Brain microvascular endothelial cell (primary cell): ENCODE results near the gene YTHDC2.

ENCODE experiments used
- DNase-seq: peaks from one replicate; pipeline ENCODE4 v3.0.0-alpha.2; 2020
- H3K27ac ChIP-seq: fragments of 250-450 bp; sonication (Bioruptor Pico); 2 replicates; pipeline ENCODE4 v1.5.1; 2020; ENCODE audit warnings: mild to moderate bottlenecking, moderate library complexity
- H3K27me3 ChIP-seq: fragments of 250-450 bp; sonication (Bioruptor Pico); replicated peaks from 2 replicates; pipeline ENCODE4 v1.5.1; 2020; ENCODE audit warnings: mild to moderate bottlenecking
- H3K36me3 ChIP-seq: fragments of 250-450 bp; sonication (Bioruptor Pico); replicated peaks from 2 replicates; pipeline ENCODE4 v1.5.1; 2020; ENCODE audit warnings: mild to moderate bottlenecking
- H3K4me3 ChIP-seq: 2 replicates; pipeline ENCODE4 v1.5.1; 2011; ENCODE audit warnings: low read depth, mild to moderate bottlenecking, control low read depth, low read length, moderate library complexity
- in situ Hi-C: cut with HindIII; loops from 2 replicates; pipeline ENCODE4 v1.10.0; 2017; ENCODE audit warnings: low sequenced_read_pairs, low pct_ligation_motif_present
- TF ChIP-seq, protein P1 (sequence below): IDR thresholded peaks from 2 replicates; pipeline ENCODE4 v1.5.1; 2011; ENCODE audit warnings: low read depth, mild to moderate bottlenecking, moderate library complexity, low read length, control low read depth, inconsistent platforms; ENCODE audit errors: missing control alignments

Gene YTHDC2

GRCh38 chr5:113538313-113538712 is 24.8 kb downstream of the YTHDC2 start:
- in situ Hi-C loops = no loop called here
- Histone ChIP-seq H3K27me3 (no peaks in the 10 kb centered on the region), H3K36me3 (peaks cover 5% of the 10 kb centered on the region), H3K4me3 (no peak overlapping the region), H3K27ac (no peak overlapping the region)
- TF ChIP-seq, protein P1, sequence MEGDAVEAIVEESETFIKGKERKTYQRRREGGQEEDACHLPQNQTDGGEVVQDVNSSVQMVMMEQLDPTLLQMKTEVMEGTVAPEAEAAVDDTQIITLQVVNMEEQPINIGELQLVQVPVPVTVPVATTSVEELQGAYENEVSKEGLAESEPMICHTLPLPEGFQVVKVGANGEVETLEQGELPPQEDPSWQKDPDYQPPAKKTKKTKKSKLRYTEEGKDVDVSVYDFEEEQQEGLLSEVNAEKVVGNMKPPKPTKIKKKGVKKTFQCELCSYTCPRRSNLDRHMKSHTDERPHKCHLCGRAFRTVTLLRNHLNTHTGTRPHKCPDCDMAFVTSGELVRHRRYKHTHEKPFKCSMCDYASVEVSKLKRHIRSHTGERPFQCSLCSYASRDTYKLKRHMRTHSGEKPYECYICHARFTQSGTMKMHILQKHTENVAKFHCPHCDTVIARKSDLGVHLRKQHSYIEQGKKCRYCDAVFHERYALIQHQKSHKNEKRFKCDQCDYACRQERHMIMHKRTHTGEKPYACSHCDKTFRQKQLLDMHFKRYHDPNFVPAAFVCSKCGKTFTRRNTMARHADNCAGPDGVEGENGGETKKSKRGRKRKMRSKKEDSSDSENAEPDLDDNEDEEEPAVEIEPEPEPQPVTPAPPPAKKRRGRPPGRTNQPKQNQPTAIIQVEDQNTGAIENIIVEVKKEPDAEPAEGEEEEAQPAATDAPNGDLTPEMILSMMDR = no peak
- DNase-seq = no peak

DNA sequence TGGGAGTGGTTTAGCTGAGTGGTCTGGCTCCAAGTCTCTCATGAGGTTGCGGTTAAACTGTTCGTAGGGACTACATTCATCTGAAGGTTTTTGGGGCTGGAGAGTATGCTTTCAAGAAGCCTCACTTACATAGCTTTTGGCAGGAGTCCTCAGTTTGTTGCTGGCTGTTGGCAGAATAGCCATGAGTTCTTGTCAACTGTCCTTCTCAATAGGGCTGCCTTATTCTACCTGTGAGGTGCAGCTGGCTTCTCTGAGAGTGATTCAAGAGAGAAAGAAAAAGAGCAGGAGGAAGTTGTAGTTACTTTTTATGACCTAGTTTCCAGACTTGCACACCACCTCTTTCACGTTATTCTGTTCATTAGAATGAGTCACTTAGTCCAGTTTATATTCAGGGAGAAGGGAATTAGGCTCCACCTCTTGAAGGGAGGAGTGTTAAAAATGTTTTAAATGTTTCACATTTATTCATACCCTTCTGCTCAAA is 33.2 kb downstream of the YTHDC2 start:
- H3K27ac ChIP-seq = no peak overlapping the region
- no peaks in the 10 kb centered on the region for H3K27me3 ChIP-seq
- no peak overlapping the region for H3K4me3 ChIP-seq
- H3K36me3 ChIP-seq = peaks cover 5% of the 10 kb centered on the region
- in situ Hi-C loops = no loop called here
- peak; percentile 11 for DNase-seq
- TF ChIP-seq, protein P1 = no peak

- H3K27me3 ChIP-seq = no peaks in the 10 kb centered on the region
- no peak for DNase-seq
- no peak overlapping the region for H3K27ac ChIP-seq
- TF ChIP-seq, protein P1 = no peak
- no peak overlapping the region for H3K4me3 ChIP-seq
- in situ Hi-C loops = no loop called here
- peaks cover 6% of the 10 kb centered on the region for H3K36me3 ChIP-seq
These were observed 34.9 kb downstream of the YTHDC2 start for GRCh38 chr5:113548396-113548795.

DNA sequence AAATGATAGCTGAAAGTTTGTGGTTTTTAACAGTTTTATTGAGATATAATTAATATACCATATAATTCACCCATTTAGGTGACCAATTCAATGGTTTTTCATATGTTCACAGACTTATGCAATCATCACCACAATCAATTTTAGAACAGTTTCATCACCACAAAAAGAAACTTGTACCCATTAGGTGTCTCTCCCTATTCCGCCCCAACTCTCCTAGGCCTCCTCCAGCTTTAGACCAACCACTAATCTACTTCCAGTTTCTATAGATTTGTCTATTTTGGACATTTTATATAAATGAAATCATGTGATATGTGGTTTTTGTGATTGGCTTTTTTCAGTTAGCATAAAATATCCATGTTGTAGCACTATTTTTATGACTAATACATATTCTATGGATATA is 38.6 kb downstream of the YTHDC2 start:
- in situ Hi-C loops = no loop called here
- no peak overlapping the region for H3K27ac ChIP-seq
- TF ChIP-seq, protein P1 = no peak
- H3K4me3 ChIP-seq = no peak overlapping the region
- peaks cover 13% of the 10 kb centered on the region for H3K36me3 ChIP-seq
- H3K27me3 ChIP-seq = no peaks in the 10 kb centered on the region
- no peak for DNase-seq

DNA sequence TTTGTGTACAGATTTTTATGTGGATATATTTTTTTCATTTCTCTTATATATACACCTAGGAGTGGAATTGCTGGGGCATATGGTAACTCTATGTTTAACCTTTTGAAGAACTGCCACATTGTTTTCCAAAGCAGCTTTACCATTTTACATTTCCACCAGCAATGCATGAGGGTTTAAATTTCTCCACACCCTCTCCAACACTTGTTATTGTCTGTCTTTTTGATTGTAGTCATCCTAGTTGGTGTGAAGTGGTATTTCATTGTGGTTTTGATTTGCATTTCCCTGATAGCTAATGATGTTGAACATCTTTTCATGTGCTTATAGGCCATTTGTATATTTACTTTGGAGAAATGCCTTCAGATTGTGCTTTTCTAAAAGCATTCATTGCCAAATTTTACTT is 39.1 kb downstream of the YTHDC2 start:
- Histone ChIP-seq H3K4me3 (no peak overlapping the region), H3K27me3 (no peaks in the 10 kb centered on the region), H3K36me3 (peaks cover 13% of the 10 kb centered on the region), H3K27ac (no peak overlapping the region)
- TF ChIP-seq, protein P1 = no peak
- DNase-seq = no peak
- in situ Hi-C loops = no loop called here

GRCh38 chr5:113562828-113563400 is 49.4 kb downstream of the YTHDC2 start:
- no peaks in the 10 kb centered on the region for H3K27me3 ChIP-seq
- peaks cover 18% of the 10 kb centered on the region for H3K36me3 ChIP-seq
- in situ Hi-C loops = no loop called here
- DNase-seq = no peak
- H3K27ac ChIP-seq = no peak overlapping the region
- TF ChIP-seq, protein P1 = no peak
- H3K4me3 ChIP-seq = no peak overlapping the region
